NCI-H82 treated with DMSO at 0.1 percent for 48 hours (cell line): ENCODE results near the gene TANC1.
A peak's percentile ranks its signal among the peaks of the same experiment; 100 is the strongest.

Source experiments
- DNase-seq: peaks from one replicate; lab custom pipeline; 2025; ENCODE audit not compliant: unreplicated experiment; lab: John Stamatoyannopoulos, UW

Gene TANC1

GRCh38 chr2:158968396-158969161, at the start of gene TANC1:
Gene TANC1, plus strand, starts transcription at chr2:158968640. Its CDS starts 97,271 bp downstream, at chr2:159065911.
- DNase-seq: peak; percentile 71

- no peak for DNase-seq
Observed at GRCh38 chr2:158921599-158922408, 46.6 kb upstream of the TANC1 start.

DNA sequence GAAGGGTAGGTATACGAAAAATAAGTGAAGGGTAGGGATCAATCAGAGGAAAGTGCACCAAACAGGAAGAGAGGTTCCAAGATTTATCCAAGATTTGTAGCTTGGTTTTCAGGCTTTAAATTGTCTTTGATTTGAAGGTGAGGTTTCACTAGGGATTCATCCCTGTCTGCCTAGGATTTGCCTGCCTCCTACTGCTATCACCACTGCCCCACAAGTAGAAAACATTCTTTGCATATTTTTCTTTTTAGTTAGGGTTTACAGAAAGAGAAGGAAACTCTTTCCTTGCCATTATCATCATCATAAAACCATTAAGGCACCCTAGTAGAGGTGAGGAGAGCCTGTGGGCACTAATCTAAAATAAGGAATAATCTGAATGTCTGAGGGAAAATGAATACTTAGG, 45.8 kb upstream of the TANC1 start:
- no peak for DNase-seq

DNA sequence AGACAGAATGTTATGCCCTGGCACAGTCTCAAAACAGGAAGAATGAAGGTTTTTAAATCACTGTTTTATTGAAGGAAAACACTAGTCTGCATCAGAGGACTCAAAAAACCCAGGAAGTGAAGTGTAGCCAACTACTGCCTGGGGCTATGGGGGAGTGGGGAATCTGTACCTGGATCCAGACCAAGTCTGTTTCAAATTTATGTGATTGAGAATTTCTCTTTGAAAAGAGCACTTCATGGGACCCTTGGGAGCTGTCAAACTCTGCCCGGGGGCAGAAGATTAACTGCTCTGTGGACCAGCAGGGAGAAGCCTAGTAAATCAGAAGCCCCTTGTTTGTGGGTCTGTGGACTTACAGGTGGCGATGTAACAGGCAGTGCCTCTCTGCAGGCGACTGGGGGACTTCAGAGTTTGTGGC, 45.3 kb upstream of the TANC1 start:
- DNase-seq: no peak

DNA sequence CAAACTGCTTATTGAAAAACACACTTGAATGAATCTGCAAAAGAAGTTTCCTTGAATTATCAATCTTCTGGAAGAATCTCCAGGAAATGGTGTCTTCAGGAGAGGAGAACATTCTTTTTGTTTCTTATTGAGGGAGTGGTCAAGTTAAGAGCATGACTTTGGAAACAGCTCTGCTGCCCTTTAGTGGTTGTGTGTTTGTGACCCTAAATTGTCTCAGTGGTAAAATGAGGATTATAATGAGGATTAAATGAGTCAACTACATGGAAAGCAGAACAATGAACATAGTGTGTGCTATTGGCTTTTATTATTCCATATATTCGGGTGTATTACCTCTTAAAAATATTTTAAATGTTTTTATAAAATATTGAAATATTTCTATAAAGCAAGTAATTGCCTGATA, 44.8 kb upstream of the TANC1 start:
- DNase-seq: no peak

DNA sequence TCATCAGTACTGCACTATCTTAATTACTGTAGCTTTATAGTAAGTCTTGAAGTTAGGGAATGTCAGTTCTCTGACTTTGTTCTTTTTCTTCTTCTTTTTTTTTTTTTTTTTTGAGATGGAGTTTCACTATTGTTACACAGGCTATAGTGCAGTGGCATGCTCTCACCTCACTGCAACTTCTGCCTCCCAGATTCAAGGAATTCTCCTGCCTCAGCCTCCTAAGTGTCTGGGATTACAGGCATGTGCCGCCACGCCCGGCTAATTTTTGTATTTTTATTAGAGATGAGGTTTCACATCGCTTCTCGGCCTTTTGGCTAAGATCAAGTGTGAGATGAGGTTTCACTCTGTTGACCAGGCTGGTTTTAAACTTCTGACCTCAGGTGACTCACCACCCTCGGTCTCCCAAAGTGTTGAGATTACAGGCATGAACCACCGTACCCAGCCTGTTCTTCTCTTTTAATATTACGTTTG, 41.9 kb upstream of the TANC1 start:
- DNase-seq: no peak

- no peak for DNase-seq
Observed at GRCh38 chr2:158928515-158928914, 39.9 kb upstream of the TANC1 start.

DNA sequence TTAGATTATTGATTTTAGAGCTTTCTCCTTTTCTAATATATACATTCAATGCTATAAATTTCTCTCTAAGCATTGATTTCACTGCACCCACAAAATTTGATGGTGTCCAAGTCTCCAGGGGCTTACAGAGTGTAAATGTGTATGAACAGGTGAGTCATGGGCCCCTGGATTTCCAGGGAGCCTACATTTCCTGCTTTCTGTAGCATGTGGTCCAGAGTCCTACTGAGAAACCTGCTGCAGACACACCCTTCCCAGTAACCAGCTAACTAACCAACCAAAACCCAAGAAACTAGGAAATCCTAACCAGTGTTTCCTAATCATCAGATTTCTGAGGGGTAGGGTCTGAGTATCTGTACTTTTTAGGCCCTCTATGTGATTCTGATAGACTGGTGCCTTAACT, 39.5 kb upstream of the TANC1 start:
- DNase-seq: no peak

GRCh38 chr2:158931572-158931971, 36.9 kb upstream of the TANC1 start:
- no peak for DNase-seq

DNA sequence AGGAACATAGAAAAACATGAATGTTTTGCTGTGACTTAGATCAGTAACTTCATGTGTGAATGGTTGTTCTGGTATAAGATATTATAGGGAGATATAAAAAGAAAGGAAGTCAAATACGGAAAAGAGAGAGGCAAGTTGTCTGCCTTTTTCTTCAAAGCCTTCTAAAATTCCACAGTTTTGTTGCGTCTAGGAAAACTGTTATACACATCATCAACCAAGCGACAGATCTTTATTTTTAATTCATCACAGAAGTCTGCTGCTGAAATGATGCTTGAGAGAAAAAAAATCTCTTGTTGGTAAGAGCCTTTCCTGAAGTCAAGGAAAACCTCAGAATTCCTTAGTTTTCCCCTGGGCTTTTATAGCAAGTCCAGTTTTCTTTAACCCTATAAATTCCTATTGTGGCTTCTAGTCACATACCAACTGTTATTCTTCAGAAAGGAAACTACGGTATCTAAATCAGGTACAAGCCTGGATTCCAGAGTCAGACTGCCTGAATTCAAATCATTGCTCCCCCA, 36.3 kb upstream of the TANC1 start:
- DNase-seq: no peak

GRCh38 chr2:158934170-158934569, 34.3 kb upstream of the TANC1 start:
- DNase-seq: no peak

DNA sequence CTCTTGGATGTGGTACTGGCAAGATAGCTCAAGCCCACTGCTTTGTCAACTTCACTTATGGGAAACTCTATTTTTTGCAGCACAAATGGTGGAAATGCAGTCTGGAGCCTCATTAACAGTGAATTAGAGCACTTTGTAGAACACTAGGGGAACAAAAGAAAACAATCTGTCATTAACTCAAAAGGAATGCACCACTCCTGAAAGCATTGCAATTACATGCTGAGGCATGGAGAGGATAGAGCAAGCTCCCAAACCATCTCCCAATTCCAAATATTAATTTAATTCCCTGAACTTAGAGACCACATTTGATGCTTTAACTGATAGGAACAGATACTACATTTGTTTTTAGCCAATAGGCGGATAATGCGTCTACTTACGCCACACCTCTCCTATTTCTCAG, 32.8 kb upstream of the TANC1 start:
- DNase-seq: no peak

DNA sequence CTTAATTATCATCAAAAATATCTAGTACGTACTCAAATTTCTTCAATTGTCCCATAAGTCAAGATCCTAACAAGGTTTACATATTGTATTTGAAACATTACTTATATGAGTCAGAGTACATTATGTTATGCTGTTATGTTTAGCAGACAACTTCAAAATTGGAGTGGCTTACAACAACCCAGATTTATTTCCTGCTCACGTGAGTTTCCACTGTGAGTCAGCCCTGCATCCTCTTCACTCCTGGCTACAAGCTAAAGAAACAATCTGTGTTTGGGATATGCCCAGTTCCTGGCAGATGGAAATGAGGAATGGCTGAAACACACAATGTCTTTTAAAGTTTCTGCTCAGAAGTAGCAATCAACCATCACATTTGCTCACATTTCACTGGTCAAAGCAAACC, 31.5 kb upstream of the TANC1 start:
- DNase-seq: no peak

- no peak for DNase-seq
Observed at GRCh38 chr2:158940356-158940755, 28.1 kb upstream of the TANC1 start.

- no peak for DNase-seq
Observed at GRCh38 chr2:158943973-158944372, 24.5 kb upstream of the TANC1 start.

GRCh38 chr2:158948964-158949699, 19.3 kb upstream of the TANC1 start:
- DNase-seq: no peak

GRCh38 chr2:158953454-158953853, 15.0 kb upstream of the TANC1 start:
- no peak for DNase-seq

GRCh38 chr2:158953926-158954763, 14.3 kb upstream of the TANC1 start:
- no peak for DNase-seq

GRCh38 chr2:158955842-158956365, 12.5 kb upstream of the TANC1 start:
- no peak for DNase-seq

DNA sequence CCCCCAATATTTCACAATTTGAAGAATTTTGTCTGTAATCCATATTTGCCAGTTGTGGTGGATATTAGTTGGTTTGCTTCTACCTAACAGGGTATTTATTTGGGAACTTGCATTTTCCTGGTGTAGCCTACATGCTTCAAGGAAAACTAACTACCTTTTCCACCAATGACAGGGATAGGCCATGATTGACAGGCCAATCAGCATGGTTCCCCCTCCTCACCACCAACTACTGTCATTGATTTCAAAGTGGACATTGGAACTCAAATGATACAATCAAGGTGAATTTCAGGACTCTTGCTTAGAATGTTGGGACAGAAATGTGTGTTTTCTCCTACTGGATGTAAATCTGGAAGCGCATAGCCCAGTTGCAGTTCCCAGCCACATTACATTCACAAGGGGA, 10.1 kb upstream of the TANC1 start:
- DNase-seq: no peak
